GM18508 (cell line): Measurements from ENCODE around the gene PTDSS2.

Experiments used
- ATAC-seq: cut with Tn5 transposase; IDR thresholded peaks from one replicate; pipeline ENCODE4 v1.9.1; 2021; ENCODE audit warnings: moderate number of reproducible peaks; ENCODE audit not compliant: insufficient read depth, unreplicated experiment

The PTDSS2 gene

DNA sequence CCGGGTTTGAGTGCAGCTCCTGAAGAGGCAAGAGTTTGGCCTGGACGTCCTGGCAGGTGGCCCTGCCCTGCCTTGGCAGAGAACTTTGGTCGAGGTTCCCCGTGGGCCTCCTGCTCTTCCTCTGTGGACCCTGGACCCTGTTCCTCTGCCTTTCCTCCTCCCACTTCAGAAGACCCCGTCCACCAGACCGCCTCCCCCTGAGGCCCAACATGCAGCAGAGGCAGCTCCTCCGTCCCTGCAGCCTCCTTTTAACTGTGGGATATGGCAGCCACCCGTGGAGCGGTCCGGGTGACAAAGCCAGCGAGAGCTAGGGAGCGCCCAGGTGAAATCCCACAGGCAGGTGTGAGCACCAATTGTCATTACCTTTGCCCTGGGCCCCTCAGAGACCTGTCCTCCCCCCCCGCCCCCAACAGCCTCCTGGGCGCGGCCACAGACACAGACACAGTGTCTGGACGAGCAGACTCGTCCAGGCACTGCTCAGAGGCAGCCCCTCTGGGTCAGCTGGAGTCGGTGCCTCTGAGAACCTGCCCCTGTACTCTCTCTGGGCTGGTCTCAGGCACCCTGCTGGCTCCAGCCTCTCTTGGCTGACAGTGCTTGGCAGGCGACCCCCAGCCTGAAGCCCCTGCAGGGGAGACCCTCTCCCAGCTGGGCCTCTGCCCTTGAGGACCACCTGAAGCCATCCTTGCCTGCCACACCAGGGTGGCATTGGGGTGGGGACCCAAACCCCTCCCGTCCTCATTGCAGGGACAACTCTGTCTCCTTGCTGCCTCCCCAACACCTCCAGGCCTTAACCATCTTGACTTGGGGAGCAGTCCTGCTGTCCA lies 4.1 kb upstream of the PTDSS2 start:
- ATAC-seq = no peak

- ATAC-seq = no peak
These were observed 3.2 kb upstream of the PTDSS2 start for GRCh38 chr11:446891-447290.

DNA sequence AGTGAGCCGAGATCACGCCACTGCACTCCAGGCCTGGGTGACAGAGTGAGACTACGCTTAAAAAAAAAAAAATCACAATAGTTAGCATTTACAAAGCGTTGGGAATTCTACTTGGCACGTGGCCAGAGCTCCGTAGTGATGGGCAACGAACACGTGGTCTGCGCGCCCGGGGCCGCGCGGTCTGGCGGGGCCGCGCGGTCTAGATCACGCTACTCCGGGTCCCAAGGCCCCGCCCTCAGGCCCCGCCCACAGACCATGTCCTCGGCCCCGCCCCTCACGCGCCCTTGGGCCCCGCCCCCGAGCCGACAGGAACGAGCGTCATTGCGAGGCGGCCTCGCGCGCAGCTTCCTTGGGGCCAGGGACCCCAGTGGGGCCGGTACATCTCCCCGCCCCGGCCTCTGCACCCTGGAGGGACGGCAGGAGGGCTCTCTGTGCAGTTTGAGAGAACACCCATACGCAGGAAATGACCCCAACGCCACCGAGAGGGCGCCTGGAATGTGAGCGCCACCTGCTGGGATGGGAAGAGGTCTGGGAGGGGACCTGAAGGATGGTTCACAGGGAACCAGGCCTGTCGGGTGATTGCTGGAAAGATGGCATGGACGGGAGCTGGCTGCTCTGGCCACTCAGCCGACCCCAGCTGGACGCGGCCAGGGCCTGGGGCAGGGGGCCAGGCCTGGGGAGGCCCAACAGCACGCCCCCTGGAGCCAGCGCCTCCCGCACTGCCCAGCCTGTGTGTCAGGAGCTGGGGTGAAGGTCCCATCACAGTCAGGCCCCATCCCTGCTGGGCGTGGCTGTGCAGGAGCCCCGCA lies 2.0 kb upstream of the PTDSS2 start:
- no peak for ATAC-seq

- ATAC-seq = no peak
These were observed 851 bp downstream of the PTDSS2 start for GRCh38 chr11:450809-451451.

- no peak for ATAC-seq
These were observed 1.7 kb downstream of the PTDSS2 start for GRCh38 chr11:451738-452137.

GRCh38 chr11:452203-452744 lies 2.2 kb downstream of the PTDSS2 start:
- ATAC-seq = no peak

DNA sequence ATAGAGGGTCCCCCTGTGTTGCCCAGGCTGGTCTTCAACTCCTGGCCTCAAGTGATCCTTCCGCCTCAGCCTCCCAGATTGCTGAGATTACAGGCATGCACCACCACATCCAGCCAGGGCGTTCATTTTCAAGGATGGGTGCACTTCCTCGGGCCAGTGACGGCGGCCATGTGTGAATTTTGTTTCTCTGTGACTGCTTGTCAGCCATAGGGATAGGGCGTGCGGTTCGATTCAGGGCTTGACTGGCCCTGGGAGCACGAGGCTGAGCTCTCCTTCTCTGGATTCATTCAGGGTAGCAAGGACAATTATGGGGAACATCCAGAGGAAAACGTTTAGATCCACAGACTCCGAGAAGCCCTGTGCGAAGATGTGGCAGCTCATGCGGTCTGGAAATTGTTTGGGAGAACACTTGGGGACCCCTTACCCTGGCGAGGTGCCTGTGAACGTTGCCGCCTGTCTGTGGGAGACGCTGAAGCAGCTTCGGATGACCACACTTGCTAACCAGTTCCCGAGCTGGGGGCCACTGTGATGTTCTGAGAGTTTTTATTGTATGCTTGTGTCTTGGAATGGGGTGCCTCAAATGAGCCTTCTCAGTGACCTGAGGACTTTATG lies 2.9 kb downstream of the PTDSS2 start:
- ATAC-seq = no peak

DNA sequence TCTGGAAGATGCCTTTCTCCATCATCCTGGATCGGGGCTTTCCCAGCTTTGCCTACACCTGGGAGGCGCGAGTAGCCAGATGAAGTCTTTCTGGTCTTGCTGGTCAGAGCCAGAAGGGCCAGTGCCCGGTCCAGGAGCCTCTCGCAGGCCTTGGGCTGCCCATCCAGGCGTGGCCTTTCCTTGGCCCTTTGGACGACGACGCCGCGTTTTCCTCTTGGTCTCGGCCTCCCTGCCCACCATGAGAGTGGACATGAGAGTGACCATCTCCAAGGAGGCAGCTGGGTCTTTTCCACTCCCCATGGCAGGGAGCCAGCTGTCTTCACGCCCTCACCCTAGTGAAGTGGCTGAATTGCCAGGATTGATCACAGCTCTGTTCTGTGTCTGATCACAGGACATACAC lies 3.5 kb downstream of the PTDSS2 start:
- ATAC-seq = no peak

- no peak for ATAC-seq
These were observed 4.0 kb downstream of the PTDSS2 start for GRCh38 chr11:454043-454442.

DNA sequence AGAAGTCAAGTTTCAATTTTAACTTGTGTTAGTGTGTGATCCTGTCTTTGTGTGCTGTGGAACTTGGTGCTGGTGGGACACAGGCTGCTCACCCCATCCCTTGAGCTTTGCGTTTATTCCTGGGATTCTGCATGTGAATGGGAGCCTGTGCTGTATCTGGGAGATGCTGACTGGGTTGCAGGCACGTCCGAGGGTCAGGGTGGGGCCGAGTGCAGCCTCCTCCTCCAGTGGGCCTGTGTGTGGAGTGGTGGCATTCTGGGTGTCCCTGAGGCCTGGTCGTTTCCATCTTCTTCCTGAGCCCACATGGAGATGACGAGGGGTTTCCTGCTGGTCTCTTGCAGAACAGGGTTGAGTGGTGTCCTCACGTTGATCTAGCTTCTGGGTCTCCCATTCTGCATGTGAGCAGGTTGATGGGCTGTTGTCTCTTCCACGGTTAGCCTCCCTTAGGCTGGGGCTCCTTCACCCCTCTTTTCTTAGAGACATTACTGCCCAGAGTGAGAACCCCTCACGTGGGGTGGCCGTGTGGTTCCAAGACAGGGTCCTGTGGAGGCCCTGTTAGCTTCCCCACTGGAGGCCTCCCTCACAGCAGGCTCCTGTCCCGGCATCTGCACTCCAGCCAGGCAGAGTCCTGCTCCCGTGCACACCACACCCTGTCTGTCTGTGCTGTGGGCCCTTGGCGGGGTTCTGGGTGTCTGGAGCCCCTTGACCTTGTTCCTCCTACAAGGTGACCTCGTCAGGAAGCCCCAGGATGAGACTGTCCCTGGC lies 4.9 kb downstream of the PTDSS2 start:
- no peak for ATAC-seq

DNA sequence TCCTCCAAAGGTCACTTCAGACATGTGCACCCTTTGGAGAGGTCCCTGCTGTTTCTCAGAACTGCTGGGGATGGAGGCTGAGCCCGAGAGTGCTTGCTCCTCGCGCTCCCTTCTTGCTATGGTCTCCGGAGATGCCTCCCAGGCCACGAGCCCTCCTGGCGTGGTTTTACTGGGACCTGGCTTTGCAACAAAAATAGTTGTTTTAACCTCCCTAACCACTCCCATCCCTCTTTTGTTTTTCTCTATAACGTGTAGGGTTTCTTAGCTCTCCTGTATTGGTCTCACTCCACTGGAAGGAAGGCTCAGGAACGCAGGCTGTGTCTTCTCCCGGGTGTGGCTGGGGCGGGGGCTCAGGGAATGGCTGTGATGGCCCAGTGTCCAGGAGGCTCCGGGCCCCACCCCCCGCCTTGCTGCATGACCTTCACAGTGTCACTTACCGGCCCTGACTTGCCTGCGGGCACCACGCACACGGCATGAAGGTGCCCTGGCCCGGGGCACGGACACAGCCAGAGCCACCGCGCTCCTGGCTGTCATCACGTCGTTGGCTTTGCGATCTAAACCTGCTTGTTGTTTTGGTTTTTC lies 5.6 kb downstream of the PTDSS2 start:
- ATAC-seq = no peak

DNA sequence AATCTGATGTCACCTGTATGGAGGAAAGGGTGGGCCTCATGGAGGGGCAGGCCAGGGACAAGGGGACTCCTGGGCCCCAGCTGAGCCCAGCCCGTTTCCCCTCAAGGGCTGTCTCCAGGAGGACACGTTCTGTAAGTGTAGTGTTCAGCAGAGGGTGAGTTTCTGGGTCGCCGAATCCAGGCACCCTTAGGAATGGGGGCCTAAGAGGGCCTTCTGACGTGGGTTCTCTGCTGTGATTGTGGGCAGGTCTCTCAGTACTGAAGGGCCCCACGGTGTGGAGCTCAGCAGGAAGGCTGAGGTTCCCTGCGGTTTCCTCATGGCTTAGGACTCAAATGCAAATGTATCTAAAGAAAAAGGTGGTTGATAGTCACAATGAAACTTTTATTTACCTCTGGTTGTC lies 6.5 kb downstream of the PTDSS2 start:
- ATAC-seq = no peak

- no peak for ATAC-seq
These were observed 7.2 kb downstream of the PTDSS2 start for GRCh38 chr11:457111-457760.

DNA sequence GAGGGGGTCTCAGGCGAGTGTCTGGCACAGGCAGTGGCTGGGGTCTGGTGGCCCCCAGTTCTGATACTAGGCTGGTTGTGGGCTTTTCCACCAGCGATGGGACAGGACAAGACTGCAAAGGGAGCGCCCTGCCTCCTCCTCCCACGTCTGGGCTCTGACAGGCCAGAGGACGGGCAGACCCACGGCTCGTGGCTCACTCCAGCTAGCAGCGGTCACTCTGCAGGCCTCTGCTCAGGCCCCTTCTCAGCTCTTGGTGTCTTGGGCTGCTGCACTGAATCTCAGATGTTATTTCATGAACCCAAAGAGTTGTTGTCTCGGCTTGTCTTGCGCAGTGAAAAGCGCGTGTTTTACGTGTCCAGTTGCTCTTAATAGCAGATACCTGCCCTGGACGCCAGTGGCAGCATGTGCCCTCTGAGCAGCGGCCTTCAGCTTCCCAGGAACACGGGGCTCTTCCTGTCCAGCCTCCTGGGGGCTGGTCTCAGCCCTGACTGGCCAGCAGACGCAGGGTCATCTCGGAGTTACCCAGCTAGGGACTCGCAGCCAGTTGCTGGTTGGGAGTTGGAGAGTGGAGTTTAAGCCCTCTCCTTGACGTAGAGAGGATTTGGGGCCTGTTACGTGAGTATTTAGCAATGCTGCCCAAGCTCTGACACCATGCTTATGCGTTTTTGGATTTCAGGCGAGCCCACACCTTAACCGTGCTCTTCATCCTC lies 9.6 kb downstream of the PTDSS2 start:
- ATAC-seq = no peak

DNA sequence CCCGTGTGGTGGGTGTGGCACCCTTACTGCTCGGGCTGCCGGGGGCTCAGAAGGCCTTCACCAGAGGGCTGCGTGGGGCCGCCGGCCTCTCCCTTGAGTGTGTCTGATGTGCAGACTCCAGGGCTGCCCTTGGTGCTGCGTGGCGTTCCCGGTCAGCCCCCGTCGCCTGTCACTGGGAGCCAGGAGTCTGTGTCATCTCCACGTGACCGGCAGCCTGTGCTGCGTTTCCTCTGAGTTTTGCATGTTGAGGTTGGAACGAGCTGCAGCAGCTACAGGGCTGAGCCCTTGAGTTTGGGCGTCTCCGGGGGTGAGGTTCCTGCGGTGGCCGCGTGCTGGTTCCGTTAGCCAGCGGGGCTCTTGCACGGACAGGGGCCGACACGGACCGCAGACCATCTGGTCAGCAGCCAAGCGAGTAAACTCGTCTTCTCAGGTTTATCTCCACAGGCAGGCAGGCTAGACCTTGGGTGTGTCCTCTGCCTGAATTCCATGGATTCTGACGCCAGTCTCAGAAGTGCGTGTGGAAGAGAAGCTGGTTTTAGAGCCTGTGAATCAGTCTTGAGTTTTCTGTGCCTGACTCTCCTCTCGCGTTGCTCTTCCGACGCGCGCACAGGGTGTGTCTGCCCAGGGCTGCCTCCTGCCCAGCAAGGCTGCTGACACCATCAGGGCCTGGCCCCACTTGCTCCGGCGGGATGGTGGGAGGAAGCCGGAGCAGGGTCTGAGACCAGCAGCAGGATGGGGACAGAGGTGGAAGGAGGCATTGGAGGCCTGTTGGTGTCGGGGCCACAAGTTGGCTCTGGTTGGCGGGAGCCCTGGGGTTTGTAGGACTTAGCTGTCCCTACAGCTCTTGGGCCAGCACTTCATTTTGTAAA lies 10.5 kb downstream of the PTDSS2 start:
- no peak for ATAC-seq

DNA sequence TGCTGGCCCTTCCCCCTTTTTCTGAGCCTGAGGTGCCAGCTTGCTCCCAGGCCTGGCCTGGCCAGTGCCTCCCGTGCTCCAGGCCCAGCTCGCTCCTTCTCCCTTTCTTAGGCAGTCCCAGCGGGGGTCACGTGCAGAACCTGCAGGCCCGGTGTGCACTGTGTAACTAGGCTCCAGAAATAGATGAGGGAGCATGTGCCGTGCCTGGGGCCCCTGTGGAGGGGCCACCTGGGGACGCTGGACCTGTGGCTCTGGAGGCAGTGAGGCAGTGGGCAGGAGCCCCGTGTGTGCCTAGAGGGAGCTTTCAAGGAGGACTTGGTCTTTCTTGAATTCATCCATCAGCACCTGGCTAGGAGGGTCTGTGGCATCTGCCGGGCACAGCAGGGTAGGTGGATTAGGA lies 11.5 kb downstream of the PTDSS2 start:
- no peak for ATAC-seq

GRCh38 chr11:462107-462890 lies 12.2 kb downstream of the PTDSS2 start:
- ATAC-seq = no peak
